NCI-H524 (cell line): ENCODE results near the gene CROT.
"Not testable (repeated sequence)": the region's sequence is repeated elsewhere in the genome, so short reads cannot be mapped to it uniquely, and the experiment has no call there.

Experiments
- DNase-seq, 2 experiments: peaks; one replicate each; lab custom pipeline; 2025; lab: John Stamatoyannopoulos, UW

CROT gene, protein sequence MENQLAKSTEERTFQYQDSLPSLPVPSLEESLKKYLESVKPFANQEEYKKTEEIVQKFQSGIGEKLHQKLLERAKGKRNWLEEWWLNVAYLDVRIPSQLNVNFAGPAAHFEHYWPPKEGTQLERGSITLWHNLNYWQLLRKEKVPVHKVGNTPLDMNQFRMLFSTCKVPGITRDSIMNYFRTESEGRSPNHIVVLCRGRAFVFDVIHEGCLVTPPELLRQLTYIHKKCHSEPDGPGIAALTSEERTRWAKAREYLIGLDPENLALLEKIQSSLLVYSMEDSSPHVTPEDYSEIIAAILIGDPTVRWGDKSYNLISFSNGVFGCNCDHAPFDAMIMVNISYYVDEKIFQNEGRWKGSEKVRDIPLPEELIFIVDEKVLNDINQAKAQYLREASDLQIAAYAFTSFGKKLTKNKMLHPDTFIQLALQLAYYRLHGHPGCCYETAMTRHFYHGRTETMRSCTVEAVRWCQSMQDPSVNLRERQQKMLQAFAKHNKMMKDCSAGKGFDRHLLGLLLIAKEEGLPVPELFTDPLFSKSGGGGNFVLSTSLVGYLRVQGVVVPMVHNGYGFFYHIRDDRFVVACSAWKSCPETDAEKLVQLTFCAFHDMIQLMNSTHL

DNA sequence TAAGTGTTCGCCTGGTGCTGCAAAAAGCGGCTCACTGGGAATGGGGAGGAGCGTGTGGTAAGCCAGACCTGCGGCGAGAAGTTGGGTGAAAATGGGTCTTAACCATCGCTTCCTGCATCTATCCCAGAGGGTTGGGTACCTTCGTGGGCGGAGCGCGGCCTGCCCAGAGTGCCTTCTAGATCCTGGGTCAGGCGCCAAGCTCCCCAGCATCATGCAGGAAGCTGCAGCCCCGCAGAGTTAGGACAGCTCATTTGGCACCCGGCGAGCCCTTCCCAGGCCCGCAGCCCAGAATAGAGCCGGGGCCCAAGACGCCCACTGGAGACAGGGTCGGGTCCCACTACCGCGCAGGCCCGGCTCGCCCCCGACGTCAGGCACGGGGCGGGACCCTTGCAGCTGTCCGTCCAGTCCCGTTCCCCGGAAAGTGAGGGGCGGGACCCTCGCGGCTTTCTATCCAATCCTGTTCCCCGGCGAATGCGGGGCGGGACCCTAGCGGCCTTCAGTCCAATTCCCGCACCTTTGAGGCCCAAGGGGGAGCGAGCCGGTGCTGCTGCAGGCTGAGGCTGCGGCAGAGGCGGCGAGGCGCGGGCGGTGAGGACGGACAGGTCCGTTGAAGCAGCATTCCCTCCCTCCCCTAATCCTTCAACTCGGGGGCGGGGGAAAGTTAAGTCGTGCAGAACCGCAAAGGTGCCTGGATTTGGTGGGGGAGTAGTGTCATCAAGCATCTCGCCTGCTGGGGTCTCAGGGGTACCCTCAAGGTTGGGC lies at the start of gene CROT:
Gene CROT, plus strand, starts transcription at position 499 of the 762 bp plus-strand sequence. CDS start 3,405 bp downstream, outside the sequence.
- DNase-seq = peak; percentile 84 to 94

DNA sequence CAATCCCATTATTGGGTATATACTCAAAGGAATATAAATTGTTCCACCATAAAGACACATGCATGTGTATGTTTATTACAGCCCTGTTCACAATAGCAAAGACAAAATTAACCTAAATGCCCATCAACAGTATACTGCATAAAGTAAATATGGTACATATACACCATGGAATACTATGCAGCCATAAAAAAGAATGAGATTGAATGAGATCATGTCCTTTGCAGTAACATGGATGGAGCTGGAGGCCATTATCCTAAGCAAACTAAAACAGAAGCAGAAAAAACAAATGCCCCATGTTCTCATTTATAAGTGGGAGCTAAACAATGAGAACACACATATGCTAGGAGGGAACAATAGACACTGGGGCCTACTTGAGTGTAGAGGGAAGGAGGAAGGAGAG lies 44.7 kb upstream of the CROT start:
- no peak for DNase-seq

DNA sequence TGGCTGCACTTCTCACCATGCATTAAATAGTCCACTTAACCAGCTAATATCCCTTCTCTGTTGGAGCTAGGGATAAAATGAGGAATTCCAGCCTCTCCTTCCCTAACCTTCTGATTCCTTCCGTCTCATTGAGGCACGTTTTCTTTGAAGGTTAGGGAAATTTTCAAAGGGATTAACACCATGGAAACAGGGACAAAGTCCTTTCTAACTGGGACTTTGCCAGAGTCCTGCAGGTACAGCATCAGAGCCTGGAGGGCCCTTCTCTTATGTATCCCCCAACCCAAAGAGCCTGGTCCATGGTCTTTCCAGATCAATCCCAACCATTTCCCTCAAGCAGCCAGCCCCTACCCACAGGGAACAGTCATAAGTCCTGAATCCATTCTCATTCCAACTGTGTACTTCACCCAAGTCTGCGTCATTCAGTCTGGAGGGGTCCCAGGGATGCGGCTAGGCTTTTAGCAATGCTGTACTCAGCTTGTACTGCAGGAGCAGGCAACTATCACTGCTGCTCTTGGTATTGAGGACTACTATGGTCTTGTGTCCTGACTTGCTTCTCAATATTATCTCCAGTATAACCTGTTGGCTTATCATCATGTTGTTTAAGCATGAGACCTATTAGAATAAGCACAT lies 34.6 kb upstream of the CROT start:
- no peak for DNase-seq

DNA sequence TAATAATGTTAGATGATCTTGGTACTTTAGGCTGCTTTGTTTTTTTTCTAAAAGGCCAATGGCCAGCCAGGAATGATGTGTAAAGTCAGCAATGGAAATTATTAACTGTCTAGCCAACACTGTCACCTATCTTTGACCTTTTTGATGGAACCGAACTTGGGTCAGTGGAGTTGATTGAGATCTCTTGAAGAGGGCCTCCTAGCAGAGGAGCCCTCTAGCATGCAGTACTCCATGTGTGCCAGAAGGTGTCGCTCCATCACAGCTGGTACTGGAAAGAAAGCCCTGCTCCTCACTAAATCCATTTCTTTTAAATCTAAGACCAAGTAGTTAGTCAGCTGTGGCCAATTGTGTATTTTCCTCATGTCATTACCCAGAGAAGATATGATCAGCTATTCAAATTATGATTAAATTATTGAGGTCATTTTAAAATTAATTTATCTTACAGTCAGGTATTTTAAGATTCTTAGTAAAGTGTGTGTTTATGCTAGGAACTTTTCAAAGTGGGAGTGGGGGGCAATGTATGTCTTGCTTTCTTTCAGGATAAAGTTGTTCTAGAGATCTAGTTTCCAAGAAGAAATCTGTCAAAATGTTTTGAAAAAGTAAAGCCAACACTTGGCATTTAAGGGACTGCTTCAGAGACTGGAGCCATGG lies 33.1 kb upstream of the CROT start:
- DNase-seq = peak in 1 of 2 experiments; percentile 53

DNA sequence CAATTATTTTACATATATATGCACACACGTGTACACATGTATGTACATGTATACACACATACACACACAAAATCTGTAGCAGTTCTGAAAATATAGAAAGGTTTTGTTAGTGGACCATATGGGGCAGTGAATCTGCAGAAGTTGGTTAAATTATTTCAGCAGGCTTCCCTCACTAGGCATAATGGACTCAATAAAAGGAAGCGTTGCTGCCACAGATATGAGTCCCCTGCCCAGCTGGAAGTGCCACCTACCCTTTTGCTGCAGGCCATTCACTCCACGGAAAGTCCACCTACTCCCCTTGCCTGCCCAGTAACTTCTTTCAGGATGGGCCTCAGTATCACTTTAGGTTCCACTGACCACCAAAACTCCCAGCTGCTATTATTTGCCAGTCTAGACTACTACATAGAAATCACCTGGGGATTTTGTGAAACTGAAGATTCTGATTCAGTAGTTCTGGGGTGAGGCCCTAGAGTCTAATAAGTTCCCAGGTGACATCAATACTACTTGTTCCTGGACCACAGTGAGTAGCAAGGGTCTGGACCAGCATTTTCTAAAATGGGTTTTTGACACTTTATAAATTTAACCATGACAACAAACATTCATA lies 29.3 kb upstream of the CROT start:
- no peak for DNase-seq

DNA sequence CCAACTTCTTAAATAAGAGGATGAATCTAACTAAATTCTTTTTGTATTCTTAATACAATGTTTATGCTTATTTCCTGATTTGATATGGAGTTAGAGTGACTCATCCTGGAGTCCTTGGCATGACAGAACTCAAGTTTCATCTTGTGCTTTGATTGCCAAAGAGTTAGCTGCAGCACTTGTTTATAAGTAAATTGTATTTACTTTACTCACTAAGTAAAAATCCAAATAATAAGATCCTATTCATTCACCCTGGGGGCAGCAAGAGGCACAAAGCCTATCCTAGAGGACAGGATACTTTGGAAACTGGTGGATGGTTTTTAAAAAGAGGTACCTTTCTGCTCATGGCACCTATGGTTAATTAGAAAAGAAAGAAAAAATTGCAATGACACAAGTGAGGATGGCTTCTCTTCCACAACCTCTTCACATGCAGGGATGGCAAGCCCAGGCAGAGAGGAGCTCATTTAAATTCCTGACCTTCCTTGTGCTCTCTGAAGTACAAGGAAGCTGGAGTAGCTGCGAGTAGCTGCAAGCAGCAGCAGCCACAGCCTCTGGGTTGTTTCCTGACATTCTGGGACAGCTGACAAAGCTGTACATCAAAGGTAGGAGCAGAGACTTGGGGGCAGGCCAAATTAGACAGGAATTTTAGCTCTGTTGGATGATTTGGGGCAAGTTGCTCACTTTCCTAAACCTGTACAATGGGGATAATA lies 28.5 kb upstream of the CROT start:
- DNase-seq = no peak

DNA sequence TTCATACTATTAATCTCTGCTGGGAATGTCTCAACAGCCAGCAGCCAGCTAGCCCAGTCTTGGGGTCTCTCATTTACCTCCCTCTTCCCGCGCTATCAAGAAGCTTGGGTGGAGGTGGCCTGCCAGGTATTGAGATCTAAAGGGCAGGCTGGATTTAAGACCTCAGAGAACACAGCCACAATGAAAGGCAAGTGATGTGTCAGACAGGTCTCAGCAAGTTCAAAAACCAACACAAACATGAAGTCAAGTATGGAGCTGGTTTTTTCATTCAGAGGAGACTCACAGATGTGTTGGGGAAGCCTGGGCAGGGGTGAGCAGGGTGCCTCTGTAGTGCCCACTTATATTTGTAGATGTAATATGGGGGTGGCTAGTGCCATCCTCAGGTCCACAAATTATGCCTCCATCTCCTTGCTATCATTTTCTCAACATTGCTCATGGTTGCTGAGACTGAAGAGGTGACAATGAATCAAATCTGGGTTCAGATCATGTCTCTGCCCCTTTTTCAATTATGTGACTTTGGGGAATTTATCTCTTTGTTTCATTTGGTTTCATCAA lies 27.7 kb upstream of the CROT start:
- no peak for DNase-seq

DNA sequence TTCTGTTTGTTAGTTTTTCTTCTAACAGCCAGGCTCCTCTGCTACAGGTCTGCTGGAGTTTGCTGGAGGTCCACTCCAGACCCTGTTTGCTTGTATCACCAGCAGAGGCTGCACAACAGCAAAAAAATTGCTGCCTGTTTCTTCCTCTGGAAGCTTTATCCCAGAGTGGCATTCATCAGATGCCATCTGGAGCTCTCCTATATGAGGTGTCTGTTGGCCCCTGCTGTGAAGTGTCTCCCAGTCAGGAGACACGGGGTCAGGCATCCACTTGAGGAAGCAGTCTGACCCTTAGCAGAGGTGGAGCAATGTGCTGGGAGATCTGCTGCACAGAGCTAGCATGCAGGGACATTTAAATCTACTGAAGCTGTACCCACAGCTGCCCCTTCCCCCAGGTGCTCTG lies 26.7 kb upstream of the CROT start:
- DNase-seq = peak; percentile 83 to 93

DNA sequence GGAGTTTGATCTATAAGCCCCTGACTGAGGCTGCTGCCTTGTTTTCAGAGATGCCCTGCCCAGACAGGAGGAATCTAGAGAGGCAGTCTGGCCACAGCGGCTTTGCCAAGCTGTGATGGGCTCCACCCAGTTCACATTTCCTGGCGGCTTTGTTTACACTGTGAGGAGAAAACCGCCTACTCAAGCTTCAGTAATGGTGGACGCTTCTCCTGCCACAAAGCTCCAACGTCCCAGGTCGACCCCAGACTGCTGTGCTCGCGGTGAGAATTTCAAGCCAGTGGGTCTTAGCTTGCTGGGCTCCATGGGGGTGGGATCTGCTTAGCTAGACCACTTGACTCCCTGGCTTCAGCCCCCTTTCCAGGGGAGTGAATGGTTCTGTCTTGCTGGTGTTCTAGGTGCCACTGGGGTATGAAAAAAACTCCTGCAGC lies 26.3 kb upstream of the CROT start:
- not testable (repeated sequence) for DNase-seq

DNA sequence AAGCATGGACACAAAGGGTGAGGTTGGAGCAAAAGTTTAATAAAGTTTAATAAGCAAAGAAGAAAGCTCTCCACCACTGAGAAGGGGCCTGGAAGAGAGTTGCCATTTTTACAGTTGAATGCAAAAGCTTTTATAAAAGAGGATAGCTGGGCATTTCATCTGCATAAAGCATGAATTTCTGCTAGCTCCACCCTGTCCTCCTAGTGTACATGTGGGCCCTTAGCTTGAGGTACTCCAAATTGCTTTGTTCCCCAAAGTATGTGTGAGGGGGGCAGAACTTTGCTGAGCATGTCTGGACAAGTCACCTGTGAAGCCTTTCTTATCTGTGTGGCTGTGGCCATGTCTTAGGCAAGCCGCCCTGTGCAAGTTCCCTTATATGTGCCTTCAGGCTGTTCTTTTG lies 22.6 kb upstream of the CROT start:
- DNase-seq = no peak

DNA sequence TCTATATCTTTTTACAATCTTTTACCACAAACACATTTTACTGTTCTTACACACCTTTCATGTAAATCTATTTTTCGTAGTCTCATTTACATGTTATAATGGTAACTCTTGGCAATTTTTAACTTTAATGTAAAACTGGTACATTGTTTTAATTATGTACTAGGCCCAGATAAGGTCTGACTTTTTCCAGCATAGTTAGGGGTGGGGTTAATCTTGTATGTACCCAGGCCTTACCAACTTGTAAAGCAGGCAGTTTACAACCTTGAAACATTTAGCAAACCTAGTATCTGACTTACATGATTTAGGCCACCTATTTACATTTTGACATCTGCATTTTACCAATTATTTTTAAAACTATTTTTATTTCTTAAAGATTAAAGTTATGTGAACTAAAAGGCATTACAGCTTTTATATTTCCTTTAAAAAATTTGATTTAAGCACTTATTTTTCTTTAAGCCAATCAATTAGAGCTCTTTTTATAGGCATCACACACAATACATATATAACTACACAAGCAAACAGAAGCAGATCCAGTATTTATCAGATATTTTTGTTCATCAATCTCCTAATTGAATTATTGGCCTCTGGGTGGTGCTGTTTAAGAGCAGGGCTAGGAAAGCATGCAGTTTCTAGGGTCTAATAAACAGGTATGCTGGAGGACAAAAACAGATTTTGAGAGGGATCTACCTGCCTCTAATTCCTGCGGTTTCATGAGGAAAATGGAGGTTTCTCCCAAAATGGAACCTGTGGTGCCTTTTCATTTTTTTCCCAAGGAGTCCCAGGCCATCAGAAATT lies 19.7 kb upstream of the CROT start:
- no peak for DNase-seq

DNA sequence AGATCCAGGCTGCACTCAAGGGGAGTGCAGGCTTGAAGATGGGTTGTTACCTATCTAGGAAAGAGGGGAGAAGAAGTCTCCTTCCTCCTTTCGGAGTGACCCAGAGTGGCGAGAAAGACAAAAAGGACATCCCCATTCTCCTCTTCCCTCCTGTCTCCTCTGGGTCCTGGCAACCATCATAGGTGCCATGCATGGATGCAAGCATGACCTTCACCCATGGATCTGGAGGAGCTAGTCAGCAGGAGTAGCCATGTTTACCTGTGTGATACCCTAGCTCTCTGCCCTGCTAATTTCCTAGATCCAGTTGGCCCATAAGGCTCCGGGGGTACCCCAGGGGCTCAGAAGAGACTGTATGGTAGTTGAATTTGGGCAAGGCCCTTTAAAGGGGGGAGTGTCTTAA lies 17.2 kb upstream of the CROT start:
- DNase-seq = no peak

DNA sequence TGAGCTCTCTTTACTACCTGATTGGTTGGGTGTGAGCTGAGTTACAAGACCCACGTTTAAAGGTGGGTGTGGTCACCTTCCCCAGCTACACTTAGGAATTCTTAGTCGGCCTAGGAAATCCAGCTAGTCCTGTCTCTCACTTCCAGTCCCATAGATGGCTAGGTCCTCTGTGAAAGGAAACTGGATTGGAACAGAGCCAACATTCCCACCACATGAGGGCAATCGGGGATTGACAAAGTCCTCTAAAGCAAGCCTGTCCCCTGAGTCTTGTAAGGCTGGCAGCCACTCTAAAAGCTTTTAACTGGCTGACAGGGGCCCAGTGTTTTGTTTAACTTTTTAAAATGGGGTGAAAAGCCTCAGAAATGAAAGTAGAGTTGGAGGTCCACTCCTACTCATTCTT lies 15.1 kb upstream of the CROT start:
- DNase-seq = no peak

DNA sequence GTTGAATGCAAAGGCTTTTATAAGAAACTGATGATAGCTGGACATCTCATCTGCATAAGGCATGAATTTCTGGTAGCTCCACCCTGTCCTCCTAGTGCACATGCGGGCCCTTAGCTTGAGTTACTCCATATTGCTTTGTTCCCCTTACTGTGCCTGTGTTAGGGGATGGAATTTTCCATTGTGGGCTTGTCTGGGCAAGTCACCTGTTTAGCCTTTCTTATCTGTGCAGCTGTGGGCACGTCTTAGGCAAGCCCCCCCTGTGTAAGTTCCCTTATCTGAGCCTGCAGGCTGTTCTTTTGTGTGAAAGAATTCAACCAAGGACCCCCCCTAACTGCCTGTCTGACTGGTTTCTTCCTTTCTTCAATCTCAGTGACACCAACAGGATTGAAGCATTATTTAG lies 14.5 kb upstream of the CROT start:
- DNase-seq = no peak

DNA sequence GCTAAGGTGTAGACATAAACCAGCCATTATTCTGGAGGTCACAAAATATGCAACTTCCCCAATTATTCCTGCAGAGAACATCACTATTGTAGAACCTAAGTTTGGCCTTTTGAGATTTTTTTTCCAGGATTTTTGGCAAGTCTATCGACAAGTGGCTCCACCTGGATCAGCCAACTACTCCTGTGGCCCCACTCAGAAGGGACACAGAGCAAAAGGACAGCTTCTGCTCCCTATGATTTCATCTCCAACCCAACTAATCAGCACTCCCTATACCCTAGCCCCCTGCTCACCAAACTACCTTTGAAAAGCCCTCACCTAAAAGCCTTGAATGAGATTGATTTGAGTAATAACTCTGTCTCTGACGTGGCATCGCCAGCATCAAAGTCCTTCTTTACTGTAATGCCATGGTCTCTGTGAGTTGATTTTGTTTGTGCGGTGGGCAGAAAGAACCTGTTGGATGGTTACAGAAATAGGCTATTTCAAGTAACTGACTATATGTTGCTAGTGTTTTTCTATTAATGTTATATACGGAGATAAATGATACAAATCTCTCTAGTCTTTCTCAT lies 13.7 kb upstream of the CROT start:
- DNase-seq = no peak

DNA sequence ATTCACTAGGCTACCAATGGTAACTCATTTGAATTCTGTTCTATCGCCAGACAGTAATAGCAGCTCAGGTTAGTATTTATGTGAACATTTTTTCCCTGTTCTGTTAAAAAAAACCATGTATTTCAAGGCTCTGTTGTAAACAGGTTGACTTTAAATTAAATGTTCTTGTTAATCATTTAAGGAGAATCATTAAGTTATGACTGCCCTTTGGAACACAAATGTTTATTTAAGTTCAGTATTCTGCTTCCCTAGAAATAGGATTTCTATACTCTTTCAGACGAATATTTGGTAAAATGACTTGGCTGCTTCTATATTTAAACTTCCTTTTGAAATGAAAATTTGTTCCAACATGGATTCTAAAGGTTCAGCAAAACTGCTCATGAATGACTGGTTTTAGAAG lies 13.1 kb upstream of the CROT start:
- no peak for DNase-seq

DNA sequence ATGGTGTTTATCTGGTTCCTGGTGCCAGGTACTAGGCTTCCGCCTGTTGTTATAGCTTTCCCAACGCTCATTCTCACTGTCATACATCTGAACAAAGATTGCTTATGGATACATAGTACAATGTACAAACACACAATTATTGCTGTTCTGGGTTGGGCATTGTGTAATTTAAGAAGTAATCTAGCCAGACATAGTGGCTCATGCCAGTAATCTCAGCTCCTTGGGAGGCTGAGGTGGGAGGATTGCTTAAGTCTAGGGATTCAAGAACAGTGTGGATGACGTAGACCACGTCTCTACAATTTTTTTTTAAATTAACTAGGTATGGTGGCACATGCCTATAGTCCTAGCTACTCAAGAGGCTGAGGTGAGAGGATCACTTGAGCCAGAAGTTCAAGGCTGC lies 9.3 kb upstream of the CROT start:
- DNase-seq = no peak

DNA sequence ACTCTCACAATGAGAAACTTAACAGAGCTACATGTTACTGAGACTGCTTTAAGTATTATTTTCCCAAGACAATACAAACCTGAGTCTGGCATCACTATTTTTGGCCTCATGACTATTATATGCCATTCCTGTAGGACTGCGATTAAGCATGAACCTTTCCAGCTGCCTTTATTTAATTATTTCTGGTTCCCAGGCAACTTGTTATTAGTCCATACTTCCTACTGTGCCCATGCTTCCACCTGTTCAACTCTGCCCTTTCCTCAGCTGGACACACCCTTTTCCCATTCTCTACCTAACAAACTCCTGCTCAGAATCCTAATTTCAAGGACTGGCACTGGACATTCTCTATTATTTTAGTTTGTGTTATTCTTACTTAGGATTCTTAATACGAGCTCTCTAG lies 8.1 kb upstream of the CROT start:
- no peak for DNase-seq

DNA sequence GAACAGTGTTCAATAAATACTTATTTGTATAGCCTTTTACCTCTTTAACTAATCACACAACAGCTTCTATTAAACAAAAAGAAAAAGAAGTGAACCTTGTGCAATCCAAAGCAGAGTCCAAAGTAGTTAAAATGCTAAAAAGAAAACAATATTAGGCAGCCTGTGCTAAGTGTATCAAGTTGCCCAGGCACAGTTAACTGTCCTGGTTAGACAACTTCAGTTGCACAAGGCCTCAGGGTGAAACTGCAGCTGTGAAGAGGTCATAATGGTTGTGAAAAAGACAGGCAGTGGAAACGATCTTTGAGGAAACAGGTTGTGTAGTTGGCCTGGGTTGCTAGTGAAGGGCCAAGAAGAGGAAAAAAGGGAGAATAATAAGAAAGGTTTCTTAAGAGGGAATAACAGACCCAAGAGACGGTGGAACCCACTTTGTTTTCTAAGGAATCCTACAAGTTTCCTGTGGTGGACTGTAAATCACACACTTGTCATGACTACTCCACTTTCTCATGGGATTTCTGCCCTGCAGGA lies 6.0 kb upstream of the CROT start:
- DNase-seq = no peak
